Measurements from ENCODE around the gene ATG10. TPM values are rescaled to one million over a fixed set of nuclear protein-coding genes. Genes with fewer than 3 reads are reported as not detected.

Gene ATG10
- total and polyA plus RNA-seq, 2 experiments from 2014 or later, result 12.5 to 17.7 TPM

GRCh38 chr5:82290908-82291307 is 319.1 kb downstream of the ATG10 start:
- no peak overlapping the region for H3K27ac Mint-ChIP-seq
- TF ChIP-seq ZNF331 (CRISPR knock-in tag; IDR thresholded peaks at IDR 0.05; ENCODE audit: low read depth), result no peak
- no peak for TF ChIP-seq CREB1 (CRISPR knock-in tag; IDR thresholded peaks at IDR 0.05; ENCODE audit: low read depth)
- no peak for TF ChIP-seq EZH2 (IDR thresholded peaks at IDR 0.05; ENCODE audit: low read depth, unreplicated experiment)
- no peak for TF ChIP-seq ZNF114 (CRISPR knock-in tag; IDR thresholded peaks at IDR 0.05)
- DNase-seq (ENCODE audit: low spot score), result no peak
- Histone ChIP-seq H3K36me3 (ENCODE audit: insufficient read depth) (no peaks in the 10 kb centered on the region), H4K20me1 (replicated peaks; ENCODE audit: insufficient read depth) (no peaks in the 10 kb centered on the region), H3K9me2 (ENCODE audit: insufficient read depth) (no peaks in the 10 kb centered on the region), H2AFZ (no peak overlapping the region), H3K27me3 (ENCODE audit: insufficient read depth) (peaks cover 19% of the 10 kb centered on the region), H3K4me1 (ENCODE audit: insufficient read depth) (peaks cover 24% of the 10 kb centered on the region), H3F3A (replicated peaks; ENCODE audit: low read depth) (no peaks in the 10 kb centered on the region), H3K4me2 (no peak overlapping the region), H3K27ac (ENCODE audit: low read depth) (no peak overlapping the region), H3K4me3 (no peak overlapping the region), H3K79me2 (replicated peaks; ENCODE audit: insufficient read depth) (no peaks in the 10 kb centered on the region)
- H3K4me3 Mint-ChIP-seq, result no peak overlapping the region
- ATAC-seq, result no peak
- peaks cover 43% of the 10 kb centered on the region for H3K4me1 Mint-ChIP-seq
- peaks cover 2% of the 10 kb centered on the region for H3K27me3 Mint-ChIP-seq (ENCODE audit: insufficient read depth, low read depth, poor library complexity)
- H3K36me3 Mint-ChIP-seq (ENCODE audit: low read depth), result no peaks in the 10 kb centered on the region
- no peaks in the 10 kb centered on the region for H3K9me3 Mint-ChIP-seq

- H3K4me1 Mint-ChIP-seq, result peaks cover 47% of the 10 kb centered on the region
- Histone ChIP-seq H3K27me3 (ENCODE audit: insufficient read depth) (peaks cover 19% of the 10 kb centered on the region), H3K36me3 (ENCODE audit: insufficient read depth) (no peaks in the 10 kb centered on the region), H4K20me1 (replicated peaks; ENCODE audit: insufficient read depth) (no peaks in the 10 kb centered on the region), H3K4me1 (ENCODE audit: insufficient read depth) (peaks cover 29% of the 10 kb centered on the region), H3K79me2 (replicated peaks; ENCODE audit: insufficient read depth) (no peaks in the 10 kb centered on the region), H3K27ac (ENCODE audit: low read depth) (no peak overlapping the region), H3K4me2 (no peak overlapping the region), H3K4me3 (no peak overlapping the region), H3K9me2 (ENCODE audit: insufficient read depth) (no peaks in the 10 kb centered on the region), H2AFZ (no peak overlapping the region), H3F3A (replicated peaks; ENCODE audit: low read depth) (no peaks in the 10 kb centered on the region)
- H3K36me3 Mint-ChIP-seq (ENCODE audit: low read depth), result no peaks in the 10 kb centered on the region
- no peak overlapping the region for H3K27ac Mint-ChIP-seq
- no peak for DNase-seq (ENCODE audit: low spot score)
- peaks cover 2% of the 10 kb centered on the region for H3K27me3 Mint-ChIP-seq (ENCODE audit: insufficient read depth, low read depth, poor library complexity)
- no peaks in the 10 kb centered on the region for H3K9me3 Mint-ChIP-seq
- H3K4me3 Mint-ChIP-seq, result no peak overlapping the region
- no peak for ATAC-seq
- TF ChIP-seq STAT1 (IDR thresholded peaks at IDR 0.05; ENCODE audit: unreplicated experiment) (no peak), REST (IDR thresholded peaks at IDR 0.05; ENCODE audit: unreplicated experiment) (no peak), CREB1 (CRISPR knock-in tag; IDR thresholded peaks at IDR 0.05; ENCODE audit: low read depth) (no peak), EZH2phosphoT487 (IDR thresholded peaks at IDR 0.05; ENCODE audit: unreplicated experiment) (no peak), POLR2AphosphoS5 (IDR thresholded peaks at IDR 0.05; ENCODE audit: low read depth) (no peak), ZNF462 (CRISPR knock-in tag; IDR thresholded peaks at IDR 0.05) (no peak), JUNB (IDR thresholded peaks at IDR 0.05; ENCODE audit: unreplicated experiment) (no peak), EZH2 (IDR thresholded peaks at IDR 0.05; ENCODE audit: low read depth, unreplicated experiment) (no peak), CTCF (conservative IDR thresholded peaks at IDR 0.05; ENCODE audit: low read depth in 2 of 2) (no peak)
Measured at GRCh38 chr5:82291420-82291819, 319.6 kb downstream of the ATG10 start.
